GM21825 (cell line): ENCODE data around the gene COX4I1.
A peak's percentile ranks its signal among the peaks of the same experiment; 100 is the strongest.

Experiments used
- ATAC-seq: cut with Tn5 transposase; IDR thresholded peaks from one replicate; pipeline ENCODE4 v1.9.1; 2021; ENCODE audit warnings: mild to moderate bottlenecking, moderate library complexity; ENCODE audit not compliant: unreplicated experiment

COX4I1 gene

GRCh38 chr16:85799497-85800320 is at the start of gene COX4I1, which contains the start of gene EMC8:
Gene COX4I1, plus strand, starts transcription at chr16:85799695. Its CDS starts 1,511 bp downstream, at chr16:85801206.
Gene EMC8, minus strand, starts transcription at chr16:85799544. Its CDS starts 249 bp downstream, at chr16:85799295.
- peak; percentile 86 for ATAC-seq

GRCh38 chr16:85749771-85750145 is 49.7 kb upstream of the COX4I1 start:
- no peak for ATAC-seq

- no peak for ATAC-seq
Observed at GRCh38 chr16:85750146-85750826, 49.2 kb upstream of the COX4I1 start.

GRCh38 chr16:85750827-85751697 is 48.4 kb upstream of the COX4I1 start, which contains the start of gene C16orf74:
Gene C16orf74, minus strand, starts transcription at chr16:85751096. Its CDS starts 15,879 bp downstream, at chr16:85735217.
- ATAC-seq: no peak

GRCh38 chr16:85751698-85752501 is 47.6 kb upstream of the COX4I1 start:
- no peak for ATAC-seq

GRCh38 chr16:85752511-85753420 is 46.7 kb upstream of the COX4I1 start:
- ATAC-seq: no peak

- ATAC-seq: no peak
Observed at GRCh38 chr16:85753559-85753958, 45.9 kb upstream of the COX4I1 start.

- no peak for ATAC-seq
Observed at GRCh38 chr16:85753976-85754375, 45.5 kb upstream of the COX4I1 start.

GRCh38 chr16:85754413-85754812 is 45.1 kb upstream of the COX4I1 start:
- no peak for ATAC-seq

- peak; percentile 45 for ATAC-seq
Observed at GRCh38 chr16:85755929-85756768, 43.3 kb upstream of the COX4I1 start.

- ATAC-seq: peak; percentile 30
Observed at GRCh38 chr16:85757341-85757822, 42.1 kb upstream of the COX4I1 start.

- no peak for ATAC-seq
Observed at GRCh38 chr16:85759136-85759535, 40.4 kb upstream of the COX4I1 start.

GRCh38 chr16:85759631-85760419 is 39.7 kb upstream of the COX4I1 start:
- no peak for ATAC-seq

- no peak for ATAC-seq
Observed at GRCh38 chr16:85761861-85762260, 37.6 kb upstream of the COX4I1 start.

GRCh38 chr16:85762970-85763369 is 36.5 kb upstream of the COX4I1 start:
- ATAC-seq: no peak

- ATAC-seq: no peak
Observed at GRCh38 chr16:85763616-85764015, 35.9 kb upstream of the COX4I1 start.

GRCh38 chr16:85765211-85765610 is 34.3 kb upstream of the COX4I1 start:
- ATAC-seq: no peak
